IMR-90 (cell line): ENCODE results near the gene ELP4.

Source experiments
- BHLHE40 ChIP-seq: fragments of 150-350 bp; IDR thresholded peaks from 2 replicates; pipeline ENCODE4 v1.6.1; 2016; ENCODE audit warnings: mild to moderate bottlenecking, low read depth, low read length
- CEBPB ChIP-seq: IDR thresholded peaks from 2 replicates; pipeline ENCODE4 v1.6.1; 2012; ENCODE audit warnings: low read depth, low read length, improper control_type of control experiment
- CHD1 ChIP-seq: IDR thresholded peaks from 2 replicates; pipeline ENCODE4 v1.6.1; 2012; ENCODE audit warnings: low read depth, low read length, improper control_type of control experiment
- FOS ChIP-seq: fragments of 150-350 bp; IDR thresholded peaks from 2 replicates; pipeline ENCODE4 v1.6.1; 2016; ENCODE audit warnings: low read depth, low read length
- MAFK ChIP-seq: IDR thresholded peaks from 2 replicates; pipeline ENCODE4 v1.6.1; 2012; ENCODE audit warnings: low read depth, low read length, improper control_type of control experiment
- MXI1 ChIP-seq: IDR thresholded peaks from 2 replicates; pipeline ENCODE4 v1.6.1; 2012; ENCODE audit warnings: low read depth, mild to moderate bottlenecking, low read length, moderate library complexity, borderline replicate concordance
- NFE2L2 ChIP-seq: fragments of 150-350 bp; IDR thresholded peaks from 2 replicates; pipeline ENCODE4 v1.6.1; 2016; ENCODE audit warnings: low read depth, mild to moderate bottlenecking, low read length
- POLR2A ChIP-seq: IDR thresholded peaks from 2 replicates; pipeline ENCODE4 v1.6.1; 2012; ENCODE audit warnings: mild to moderate bottlenecking, low read depth, low read length
- RAD21 ChIP-seq: IDR thresholded peaks from 2 replicates; pipeline ENCODE4 v1.6.1; 2012; ENCODE audit warnings: low read length, improper control_type of control experiment
- RCOR1 ChIP-seq: IDR thresholded peaks from 2 replicates; pipeline ENCODE4 v1.6.1; 2012; ENCODE audit warnings: mild to moderate bottlenecking, low read length, improper control_type of control experiment; ENCODE audit not compliant: insufficient replicate concordance
- RFX5 ChIP-seq: IDR thresholded peaks from 2 replicates; pipeline ENCODE4 v1.8.0; 2012; ENCODE audit warnings: low read depth, mild to moderate bottlenecking, low read length, moderate library complexity
- SMC3 ChIP-seq: fragments of 150-350 bp; IDR thresholded peaks from 2 replicates; pipeline ENCODE4 v1.6.1; 2016; ENCODE audit warnings: low read depth, mild to moderate bottlenecking, antibody characterized with exemption, low read length, moderate library complexity
- TF ChIP-seq, protein P1 (sequence below): conservative IDR thresholded peaks from 2 replicates; pipeline ENCODE4 v1.5.1; 2012; ENCODE audit warnings: mild to moderate bottlenecking, low read depth, low read length, improper control_type of control experiment
- TF ChIP-seq, protein P2 (sequence below): fragments of 150-350 bp; IDR thresholded peaks from 2 replicates; pipeline ENCODE4 v1.6.1; 2017; ENCODE audit warnings: mild to moderate bottlenecking, antibody characterized with exemption, low read length, low read depth

DNA sequence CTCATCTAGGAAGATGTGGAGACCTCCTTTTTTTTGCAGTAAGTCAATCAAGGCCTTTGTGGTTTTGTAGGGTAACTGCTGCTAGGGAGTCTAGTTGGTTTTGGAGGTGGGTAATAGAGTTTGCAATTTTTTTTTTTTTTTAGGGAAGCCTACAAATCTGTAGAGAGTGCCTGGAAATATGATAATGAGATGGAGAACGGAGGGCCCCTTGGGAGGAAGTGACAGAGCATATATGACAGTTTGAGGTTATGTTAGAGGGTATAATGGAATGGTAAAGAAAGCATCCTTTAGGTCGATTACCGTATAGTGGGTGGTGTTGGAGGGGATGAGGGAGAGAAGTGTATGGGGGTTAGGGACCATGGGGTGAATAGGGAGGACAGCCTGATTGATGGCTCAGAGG lies 98.3 kb downstream of the ELP4 start:
- TF ChIP-seq POLR2A (no peak), CHD1 (no peak), RAD21 (no peak), CEBPB (no peak), BHLHE40 (no peak), MXI1 (no peak), FOS (no peak), RFX5 (no peak), SMC3 (no peak), NFE2L2 (no peak), MAFK (no peak), RCOR1 (no peak)
- TF ChIP-seq, protein P1, sequence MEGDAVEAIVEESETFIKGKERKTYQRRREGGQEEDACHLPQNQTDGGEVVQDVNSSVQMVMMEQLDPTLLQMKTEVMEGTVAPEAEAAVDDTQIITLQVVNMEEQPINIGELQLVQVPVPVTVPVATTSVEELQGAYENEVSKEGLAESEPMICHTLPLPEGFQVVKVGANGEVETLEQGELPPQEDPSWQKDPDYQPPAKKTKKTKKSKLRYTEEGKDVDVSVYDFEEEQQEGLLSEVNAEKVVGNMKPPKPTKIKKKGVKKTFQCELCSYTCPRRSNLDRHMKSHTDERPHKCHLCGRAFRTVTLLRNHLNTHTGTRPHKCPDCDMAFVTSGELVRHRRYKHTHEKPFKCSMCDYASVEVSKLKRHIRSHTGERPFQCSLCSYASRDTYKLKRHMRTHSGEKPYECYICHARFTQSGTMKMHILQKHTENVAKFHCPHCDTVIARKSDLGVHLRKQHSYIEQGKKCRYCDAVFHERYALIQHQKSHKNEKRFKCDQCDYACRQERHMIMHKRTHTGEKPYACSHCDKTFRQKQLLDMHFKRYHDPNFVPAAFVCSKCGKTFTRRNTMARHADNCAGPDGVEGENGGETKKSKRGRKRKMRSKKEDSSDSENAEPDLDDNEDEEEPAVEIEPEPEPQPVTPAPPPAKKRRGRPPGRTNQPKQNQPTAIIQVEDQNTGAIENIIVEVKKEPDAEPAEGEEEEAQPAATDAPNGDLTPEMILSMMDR, result no peak
- TF ChIP-seq, protein P2, sequence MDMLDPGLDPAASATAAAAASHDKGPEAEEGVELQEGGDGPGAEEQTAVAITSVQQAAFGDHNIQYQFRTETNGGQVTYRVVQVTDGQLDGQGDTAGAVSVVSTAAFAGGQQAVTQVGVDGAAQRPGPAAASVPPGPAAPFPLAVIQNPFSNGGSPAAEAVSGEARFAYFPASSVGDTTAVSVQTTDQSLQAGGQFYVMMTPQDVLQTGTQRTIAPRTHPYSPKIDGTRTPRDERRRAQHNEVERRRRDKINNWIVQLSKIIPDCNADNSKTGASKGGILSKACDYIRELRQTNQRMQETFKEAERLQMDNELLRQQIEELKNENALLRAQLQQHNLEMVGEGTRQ, result no peak
